ENCODE measurements around the gene TTLL12.
A peak's percentile ranks its signal among the peaks of the same experiment; 100 is the strongest.

TTLL12 gene

GRCh38 chr22:43213051-43213450 lies 26.1 kb upstream of the TTLL12 start:
- no peak for DNase-seq

DNA sequence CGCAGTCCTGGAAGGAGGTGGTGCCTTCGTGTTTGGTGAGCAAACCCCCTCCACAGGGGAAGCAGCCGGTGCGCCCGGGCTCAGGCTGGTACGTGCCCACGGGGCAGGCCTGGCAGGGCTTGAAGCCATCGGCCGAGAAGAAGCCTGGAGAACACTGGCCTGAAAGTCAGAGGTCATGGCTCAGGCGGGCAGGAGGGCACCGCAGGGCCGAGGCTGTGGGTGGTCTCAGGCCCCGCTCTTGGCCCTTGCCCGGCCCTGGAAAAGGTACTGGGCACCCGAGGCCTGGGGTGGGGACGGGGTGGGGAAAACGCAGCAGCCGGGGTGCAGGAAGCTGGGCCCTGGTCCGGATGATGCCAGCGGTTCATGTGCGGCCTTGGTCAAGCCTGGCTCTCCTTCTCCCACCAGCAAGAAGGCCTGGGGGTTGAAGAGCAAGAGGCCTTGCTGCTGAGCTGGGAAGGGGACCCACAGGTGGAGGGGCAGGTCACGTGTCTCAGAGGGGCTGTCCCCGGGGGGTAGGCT lies 25.6 kb upstream of the TTLL12 start:
- no peak for DNase-seq

DNA sequence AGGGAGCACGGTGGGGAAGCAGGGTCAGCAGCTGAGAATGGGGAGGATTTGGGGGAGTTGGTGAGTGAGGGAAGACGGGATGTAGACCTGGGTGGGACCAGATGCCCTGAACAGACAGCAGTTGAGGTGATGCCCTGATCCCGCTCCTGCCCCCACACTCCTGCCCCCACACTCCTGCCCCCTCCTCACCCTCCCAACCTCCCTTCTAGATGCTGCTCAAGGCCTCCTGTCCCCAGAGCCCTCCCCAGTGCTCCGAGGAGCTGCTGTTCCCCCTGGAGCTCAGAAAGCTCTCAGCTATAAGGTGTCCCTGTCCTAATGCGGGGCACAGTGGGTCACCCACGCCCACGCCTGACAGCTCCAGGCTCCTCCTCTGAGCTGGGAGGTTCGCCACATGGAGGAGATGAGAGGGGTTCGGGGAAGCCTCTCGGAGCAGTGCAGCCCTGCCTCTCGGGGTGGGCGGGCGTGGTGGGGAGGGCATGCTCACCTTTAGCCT lies 25.1 kb upstream of the TTLL12 start:
- no peak for DNase-seq

DNA sequence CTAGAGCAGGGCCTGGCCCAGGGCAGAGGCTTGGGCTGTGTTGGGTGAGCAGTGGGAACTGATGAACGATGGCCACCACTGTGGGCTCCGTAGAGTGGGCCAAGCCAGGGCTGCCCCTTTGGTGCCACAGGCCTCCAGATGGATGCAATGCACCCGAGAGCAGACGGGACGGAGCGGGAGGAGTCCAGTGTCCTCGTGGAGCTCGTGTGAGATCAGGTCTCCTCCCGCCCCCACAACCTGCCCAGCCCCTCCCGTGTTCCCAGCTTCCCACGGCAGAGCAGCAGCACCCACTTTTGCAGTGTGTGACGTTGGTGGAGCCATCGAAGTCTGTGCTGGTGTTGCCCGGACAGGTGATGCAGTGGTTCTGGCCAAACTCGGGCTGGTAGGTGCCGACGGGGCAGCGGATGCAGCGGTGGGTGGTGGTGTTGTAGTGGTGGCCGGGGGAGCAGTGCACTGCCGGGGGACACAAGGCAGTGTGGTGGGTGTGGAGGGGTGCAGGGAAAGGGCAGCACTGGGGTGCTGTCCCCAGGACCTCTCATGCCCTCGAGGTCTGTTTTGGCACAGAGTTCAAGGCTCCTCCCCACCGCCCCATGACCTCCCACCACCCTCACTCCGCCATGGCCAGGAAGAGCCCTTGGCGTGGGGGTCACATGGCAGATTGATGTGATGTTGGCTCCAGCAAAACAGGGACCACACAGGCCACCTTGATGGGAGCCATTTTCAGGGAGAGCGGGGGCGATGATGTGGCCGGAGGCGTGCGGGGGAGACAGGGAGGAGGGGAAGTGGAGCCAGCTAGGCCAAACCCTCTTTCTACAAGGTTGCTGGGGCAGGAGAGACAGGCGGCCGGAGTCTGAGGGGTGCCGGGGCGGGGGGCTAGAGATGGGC lies 23.9 kb upstream of the TTLL12 start:
- no peak for DNase-seq

GRCh38 chr22:43209971-43210370 lies 23.0 kb upstream of the TTLL12 start:
- DNase-seq: no peak

- DNase-seq: no peak
Measured at GRCh38 chr22:43209523-43209890, 22.6 kb upstream of the TTLL12 start.

DNA sequence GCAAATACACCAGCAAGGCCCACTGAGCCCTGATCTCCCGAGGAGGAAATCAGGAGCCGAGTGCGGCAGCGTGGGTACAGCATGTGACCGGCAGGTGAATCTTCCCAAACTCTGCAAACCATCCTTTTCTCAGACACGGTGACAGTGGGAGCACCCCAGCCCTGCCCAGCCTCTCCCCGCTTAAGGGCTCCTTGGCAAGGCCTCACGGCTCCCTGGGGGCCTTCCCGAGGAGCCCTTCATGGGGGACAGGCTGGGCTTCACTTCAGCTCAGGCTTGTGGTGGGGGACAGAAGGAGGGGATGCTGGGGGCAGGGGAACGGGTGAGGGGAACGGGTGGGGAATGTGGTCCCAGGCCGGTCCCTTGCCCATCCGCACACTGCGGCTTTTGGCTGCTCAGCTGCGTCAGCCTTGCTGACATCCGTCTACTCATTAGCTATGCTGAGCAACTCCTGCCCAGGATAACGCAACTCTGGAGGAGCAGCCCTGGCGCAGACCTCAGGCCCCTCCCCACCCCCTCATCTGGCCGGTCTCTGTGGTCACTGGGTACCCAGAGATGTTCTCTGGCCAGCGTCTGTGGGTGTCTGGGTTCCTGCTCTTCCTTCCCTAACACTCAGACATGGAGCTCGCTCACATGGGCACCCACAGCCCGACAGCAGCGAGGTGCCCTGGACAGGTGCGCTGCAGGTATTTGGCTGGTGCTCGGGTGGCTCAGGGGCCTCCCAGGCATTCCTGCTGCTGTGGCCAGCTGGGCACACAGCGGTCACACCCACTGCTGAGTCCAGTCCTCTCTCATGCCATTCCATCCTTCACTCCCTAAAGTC lies 22.0 kb upstream of the TTLL12 start:
- DNase-seq: no peak

DNA sequence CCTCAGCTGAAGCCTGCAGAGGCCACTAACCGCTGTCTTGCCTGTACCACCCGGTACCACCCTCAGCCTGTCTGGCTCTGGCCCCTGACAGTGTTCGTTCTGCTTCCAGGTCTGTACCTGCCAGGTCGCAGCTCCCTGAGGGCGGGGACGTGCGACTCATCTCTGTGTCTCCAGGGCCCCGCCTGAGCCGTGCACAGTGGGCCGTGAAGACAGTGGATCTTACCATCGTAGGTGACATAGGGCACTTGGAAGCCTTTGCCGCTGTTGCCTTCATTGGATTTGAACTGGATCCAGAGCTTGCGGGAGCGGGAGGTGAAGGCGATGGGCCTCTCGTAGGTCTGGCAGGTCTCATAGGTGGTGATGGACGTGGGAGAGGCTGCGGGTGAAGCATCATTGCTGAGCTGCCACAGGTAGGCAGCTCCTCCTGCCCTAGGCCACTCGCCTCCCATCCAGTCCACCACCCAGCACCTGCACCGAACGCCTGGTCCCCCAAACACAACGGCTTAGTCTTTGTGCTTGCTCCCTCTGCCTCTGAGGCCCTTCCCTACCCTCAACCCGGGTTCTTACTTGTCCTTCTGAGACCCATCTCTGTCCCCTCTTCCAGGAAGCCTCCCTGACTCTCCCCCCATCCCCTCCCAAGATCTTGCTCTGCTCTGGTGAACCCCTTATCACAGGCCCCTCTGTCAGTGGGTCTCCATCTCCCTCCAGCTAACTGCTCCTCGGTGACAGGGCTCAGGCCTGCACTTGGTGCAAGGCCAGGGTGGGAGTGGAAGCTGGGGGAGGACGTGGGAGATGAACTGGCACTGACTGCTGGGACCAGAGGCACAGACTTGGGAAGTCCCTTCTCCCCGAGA lies 21.1 kb upstream of the TTLL12 start:
- DNase-seq: no peak

GRCh38 chr22:43207386-43207785 lies 20.5 kb upstream of the TTLL12 start:
- DNase-seq: no peak

DNA sequence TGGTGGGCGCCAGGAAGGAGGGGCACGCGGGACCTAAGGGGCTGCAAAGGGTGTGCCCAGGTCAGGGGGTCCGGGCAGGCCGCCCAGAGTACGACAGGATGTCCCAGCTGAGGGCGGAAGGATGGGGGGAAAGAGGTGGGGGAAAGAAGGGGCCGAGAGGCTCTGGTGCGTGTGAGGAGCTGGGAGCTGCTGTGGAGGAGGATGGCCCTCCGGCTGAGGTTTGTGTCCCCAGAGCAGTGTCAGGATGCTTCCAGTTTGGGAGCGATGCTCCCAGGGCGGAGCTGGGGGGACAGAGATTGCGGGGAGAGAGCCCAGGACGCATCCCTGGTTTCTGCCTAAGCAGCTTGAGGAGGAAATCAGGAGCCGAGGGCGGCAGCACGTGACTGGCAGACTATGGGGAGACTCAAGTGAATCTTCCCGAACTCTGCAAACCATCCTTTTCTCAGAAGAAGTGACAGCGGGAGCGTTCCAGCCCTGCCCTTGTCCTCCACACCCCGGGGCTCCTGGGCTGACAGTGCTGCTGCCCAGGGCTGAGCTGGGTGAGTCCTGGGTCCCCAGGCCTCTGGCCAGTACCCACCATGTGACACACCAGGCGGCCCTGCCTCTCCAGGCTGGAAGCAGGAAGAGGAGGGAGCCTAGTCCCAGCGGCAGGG lies 19.7 kb upstream of the TTLL12 start:
- no peak for DNase-seq

DNA sequence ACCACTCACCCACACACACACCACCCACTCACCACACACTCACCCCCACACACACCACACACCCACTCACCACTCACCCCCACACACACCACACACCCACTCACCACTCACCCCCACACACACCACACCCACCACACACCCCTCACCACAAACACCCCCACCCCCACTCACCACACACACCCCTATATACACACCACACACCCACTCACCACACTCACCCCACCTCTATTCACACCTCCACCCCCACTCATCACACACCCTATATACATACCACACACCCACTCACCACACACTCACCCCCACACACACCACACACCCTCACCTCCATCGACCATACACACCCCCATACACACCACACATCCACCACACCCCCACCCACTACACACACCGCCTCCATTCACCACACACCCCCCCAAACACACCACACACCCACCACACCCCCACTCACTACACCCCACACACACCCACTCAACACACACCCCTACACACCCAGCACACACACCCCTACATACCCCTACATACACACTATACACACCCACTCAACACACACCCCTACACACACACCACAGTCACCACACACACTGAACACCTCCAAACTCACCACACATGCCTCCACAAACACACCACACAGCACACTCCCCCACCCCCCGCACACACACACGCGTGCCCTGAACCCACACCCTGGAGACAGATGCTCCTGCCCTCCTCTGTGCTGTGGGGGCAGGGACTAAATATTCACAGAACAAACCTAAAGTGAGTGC lies 19.0 kb upstream of the TTLL12 start:
- peak; percentile 13 for DNase-seq

- DNase-seq: no peak
Measured at GRCh38 chr22:43205261-43205691, 18.3 kb upstream of the TTLL12 start.

DNA sequence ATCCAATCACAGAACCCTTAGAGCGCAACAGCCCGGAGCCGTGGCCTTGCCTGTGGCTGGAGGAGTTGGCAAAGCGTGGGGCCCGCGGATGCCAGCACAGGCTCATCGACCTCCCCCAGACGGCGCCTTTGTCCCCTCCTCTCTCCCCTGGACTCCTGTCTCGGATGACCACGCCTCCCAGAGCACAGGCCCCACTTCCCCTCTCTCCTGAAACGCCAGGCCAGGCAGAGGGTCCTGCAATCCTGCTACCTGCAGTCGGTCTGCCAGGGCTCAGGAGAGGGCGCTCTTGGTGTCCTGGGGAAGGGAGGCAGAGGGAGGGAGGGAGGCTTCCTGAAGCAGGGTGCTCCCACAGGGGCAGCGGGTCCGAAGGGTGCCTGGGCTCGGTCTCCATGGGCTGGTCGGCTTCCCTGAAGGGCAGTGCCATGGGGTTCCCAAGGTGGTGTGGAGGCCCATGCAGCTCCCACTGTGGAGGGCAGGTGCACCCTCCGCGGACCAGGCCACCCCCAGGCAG lies 16.6 kb upstream of the TTLL12 start:
- DNase-seq: no peak

DNA sequence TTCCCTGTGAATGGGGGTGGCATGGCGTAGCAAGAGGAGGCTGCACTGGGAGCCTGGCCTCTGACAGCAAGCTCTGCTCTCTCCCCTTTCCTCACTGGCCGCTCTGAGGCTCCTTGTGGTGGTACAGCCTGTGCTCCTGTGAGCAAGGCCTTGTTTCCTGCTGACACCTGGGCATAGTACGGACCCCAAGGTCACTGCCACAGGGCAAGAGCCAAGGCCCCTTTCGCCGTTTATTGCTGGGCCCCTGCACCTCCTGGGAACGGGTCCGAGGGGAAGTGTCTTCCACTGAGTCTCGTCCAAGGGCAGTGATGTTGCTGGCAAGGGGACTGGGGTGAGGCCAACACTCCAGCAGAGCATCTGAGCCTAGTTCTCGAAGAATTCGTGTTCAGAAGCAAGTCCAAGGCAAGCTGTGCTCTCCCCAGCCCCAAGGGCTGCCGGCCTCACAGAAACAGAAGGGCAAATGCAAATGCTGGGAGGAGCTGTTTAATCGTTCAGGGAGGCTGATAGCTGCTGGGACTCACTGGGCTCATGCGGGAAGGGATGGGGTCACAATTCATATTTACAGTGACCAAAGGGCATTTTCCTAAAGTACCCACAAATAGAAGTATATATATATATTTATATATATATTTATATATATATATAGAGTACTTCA lies 15.9 kb upstream of the TTLL12 start:
- DNase-seq: no peak

GRCh38 chr22:43202326-43202725 lies 15.4 kb upstream of the TTLL12 start:
- no peak for DNase-seq

GRCh38 chr22:43201486-43202219 lies 14.7 kb upstream of the TTLL12 start:
- no peak for DNase-seq

- DNase-seq: no peak
Measured at GRCh38 chr22:43200555-43200954, 13.6 kb upstream of the TTLL12 start.

GRCh38 chr22:43200031-43200430 lies 13.1 kb upstream of the TTLL12 start:
- DNase-seq: no peak

DNA sequence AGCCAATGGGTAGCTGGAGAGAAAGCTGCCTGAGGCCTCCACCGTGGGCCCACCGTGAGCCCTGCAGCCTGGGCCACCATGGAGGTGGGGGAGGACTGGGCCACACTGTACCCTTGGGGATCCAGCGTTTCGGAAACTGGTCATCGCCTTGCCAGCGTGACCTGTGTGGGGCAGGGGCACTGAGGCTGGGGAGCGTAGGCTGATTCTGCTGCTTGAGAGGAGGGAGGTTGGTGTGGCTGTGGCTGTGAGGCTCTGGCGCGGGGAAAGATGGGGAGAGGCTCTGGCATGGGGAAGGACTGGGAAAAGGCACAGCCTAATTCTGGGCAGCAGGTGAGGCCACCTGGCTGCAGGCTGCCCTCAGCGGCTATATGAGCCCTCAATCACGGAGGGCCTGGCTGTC lies 12.6 kb upstream of the TTLL12 start:
- DNase-seq: no peak

DNA sequence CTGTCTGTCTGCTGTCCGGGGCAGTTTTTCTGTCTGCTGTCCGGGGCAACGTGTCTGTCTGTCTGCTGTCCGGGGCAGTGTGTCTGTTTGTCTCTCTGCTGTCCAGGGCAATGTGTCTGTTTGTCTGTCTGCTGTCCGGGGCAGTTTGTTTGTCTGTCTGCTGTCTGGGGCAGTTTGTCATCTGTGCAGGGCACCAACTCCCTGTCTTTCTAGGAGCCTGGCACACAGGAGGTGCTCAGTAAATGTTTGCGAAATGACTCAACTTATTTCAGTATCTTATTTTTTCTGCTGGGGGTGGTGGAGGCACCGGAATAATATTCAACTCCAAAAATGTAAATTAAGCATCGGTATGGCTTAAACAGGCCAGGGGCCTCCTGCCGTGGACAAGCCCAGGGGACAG lies 12.0 kb upstream of the TTLL12 start:
- DNase-seq: no peak
